SK-N-MC (cell line): ENCODE results near the gene L3HYPDH.

Experiments
- EZH2 ChIP-seq: fragments of 200-600 bp; sonication (generic); IDR thresholded peaks from one replicate; pipeline ENCODE4 v1.6.1; 2017; ENCODE audit warnings: antibody characterized with exemption
- FOXP2 ChIP-seq: optimal IDR thresholded peaks from 2 replicates; pipeline ENCODE3; 2011; ENCODE audit warnings: mild to moderate bottlenecking, moderate library complexity; ENCODE audit not compliant: insufficient read depth; ENCODE audit errors: extremely low read length, control extremely low read depth
- POLR2AphosphoS5 ChIP-seq: IDR thresholded peaks from 2 replicates; pipeline ENCODE4 v1.6.1; 2012; ENCODE audit warnings: mild to moderate bottlenecking, low read depth, low read length, borderline replicate concordance

- TF ChIP-seq POLR2AphosphoS5 = no peak
- TF ChIP-seq EZH2 = no peak
- TF ChIP-seq FOXP2 = no peak
Measured at GRCh38 chr14:59511916-59512575, 27.8 kb upstream of the L3HYPDH start.
